GM23338 (cell line): ENCODE data around the gene SPTLC2. TPM values are rescaled to one million over a fixed set of nuclear protein-coding genes. Genes with fewer than 3 reads are reported as not detected.

ENCODE experiments used
- ATAC-seq: fragments of 200-7000 bp; cut with Tn5 transposase; 3 replicates; pipeline ENCODE4 v1.9.1; 2020
- DNase-seq: peaks from one replicate; pipeline ENCODE4 v3.0.0-alpha.2; 2015; ENCODE audit warnings: low spot score
- H2AFZ ChIP-seq: fragments of 200-600 bp; sonication (generic); 2 replicates; pipeline ENCODE4 v1.8.0; 2016; ENCODE audit warnings: antibody characterized with exemption, mild to moderate bottlenecking, moderate library complexity
- H3F3A ChIP-seq: fragments of 200-600 bp; sonication (generic); replicated peaks from 2 replicates; pipeline ENCODE4 v1.8.0; 2017; ENCODE audit warnings: antibody characterized with exemption, mixed run types, low read depth
- H3K27ac ChIP-seq: fragments of 200-600 bp; sonication (generic); 2 replicates; pipeline ENCODE4 v1.6.1; 2016; ENCODE audit warnings: low read depth
- H3K27me3 ChIP-seq: fragments of 200-600 bp; sonication (generic); 2 replicates; pipeline ENCODE4 v1.8.0; 2016; ENCODE audit warnings: mild to moderate bottlenecking, mixed run types, moderate library complexity; ENCODE audit not compliant: insufficient read depth
- H3K36me3 ChIP-seq: fragments of 200-600 bp; sonication (generic); 2 replicates; pipeline ENCODE4 v1.8.0; 2016; ENCODE audit warnings: mild to moderate bottlenecking; ENCODE audit not compliant: insufficient read depth
- H3K4me1 ChIP-seq: fragments of 200-600 bp; sonication (generic); 2 replicates; pipeline ENCODE4 v1.8.0; 2016; ENCODE audit warnings: mild to moderate bottlenecking, moderate library complexity; ENCODE audit not compliant: insufficient read depth
- H3K4me2 ChIP-seq: fragments of 200-600 bp; sonication (generic); 2 replicates; pipeline ENCODE4 v1.7.1; 2017; ENCODE audit warnings: mixed run types
- H3K4me3 ChIP-seq: fragments of 200-600 bp; sonication (generic); 2 replicates; pipeline ENCODE4 v1.6.1; 2016; ENCODE audit warnings: mixed run types
- H3K79me2 ChIP-seq: fragments of 200-600 bp; sonication (generic); replicated peaks from 2 replicates; pipeline ENCODE4 v1.8.0; 2017; ENCODE audit warnings: mild to moderate bottlenecking; ENCODE audit not compliant: insufficient read depth
- H3K9me2 ChIP-seq: fragments of 200-600 bp; sonication (generic); 2 replicates; pipeline ENCODE4 v1.8.0; 2017; ENCODE audit not compliant: insufficient read depth
- H4K20me1 ChIP-seq: fragments of 200-600 bp; sonication (generic); replicated peaks from 2 replicates; pipeline ENCODE4 v1.8.0; 2017; ENCODE audit warnings: mild to moderate bottlenecking; ENCODE audit not compliant: insufficient read depth
- H3K27ac Mint-ChIP-seq: 2 replicates; pipeline ENCODE4 v1.8.0; 2020; ENCODE audit warnings: inconsistent platforms, mild to moderate bottlenecking, moderate library complexity, mixed read lengths
- H3K27me3 Mint-ChIP-seq: 3 replicates; pipeline ENCODE4 v1.8.0; 2022; ENCODE audit warnings: low read depth, mild to moderate bottlenecking, moderate library complexity, mixed read lengths, inconsistent platforms; ENCODE audit not compliant: insufficient read depth, poor library complexity
- H3K36me3 Mint-ChIP-seq: 3 replicates; pipeline ENCODE4 v1.8.0; 2021; ENCODE audit warnings: low read depth, mild to moderate bottlenecking, inconsistent platforms, moderate library complexity, mixed read lengths
- H3K4me1 Mint-ChIP-seq: 3 replicates; pipeline ENCODE4 v1.8.0; 2020; ENCODE audit warnings: mild to moderate bottlenecking, inconsistent platforms, mixed read lengths
- H3K4me3 Mint-ChIP-seq: 3 replicates; pipeline ENCODE4 v1.8.0; 2021; ENCODE audit warnings: moderate library complexity, mild to moderate bottlenecking, inconsistent platforms, mixed read lengths
- H3K9me3 Mint-ChIP-seq: 3 replicates; pipeline ENCODE4 v1.8.0; 2020; ENCODE audit warnings: moderate library complexity, mild to moderate bottlenecking, inconsistent platforms, mixed read lengths
- CREB1 ChIP-seq: fragments of 250-450 bp; sonication (Bioruptor Pico); IDR thresholded peaks from 2 replicates; pipeline ENCODE4 v1.5.0; 2020; ENCODE audit warnings: low read depth, mild to moderate bottlenecking, moderate library complexity
- ETS1 ChIP-seq: IDR thresholded peaks from 2 replicates; pipeline ENCODE4 v1.6.1; 2016; ENCODE audit warnings: antibody characterized with exemption
- EZH2 ChIP-seq: fragments of 200-600 bp; sonication (generic); IDR thresholded peaks from one replicate; pipeline ENCODE4 v1.8.0; 2017; ENCODE audit warnings: antibody characterized with exemption, mild to moderate bottlenecking, low read depth; ENCODE audit not compliant: unreplicated experiment
- EZH2phosphoT487 ChIP-seq: fragments of 200-600 bp; sonication (generic); IDR thresholded peaks from one replicate; pipeline ENCODE4 v1.8.1; 2018; ENCODE audit warnings: antibody characterized with exemption; ENCODE audit not compliant: unreplicated experiment
- JUNB ChIP-seq: IDR thresholded peaks from one replicate; pipeline ENCODE4 v1.6.1; 2016; ENCODE audit warnings: antibody characterized with exemption; ENCODE audit not compliant: unreplicated experiment
- NANOG ChIP-seq: IDR thresholded peaks from 2 replicates; pipeline ENCODE4 v1.6.1; 2016; ENCODE audit warnings: antibody characterized with exemption, borderline replicate concordance
- POLR2AphosphoS5 ChIP-seq: IDR thresholded peaks from 2 replicates; pipeline ENCODE4 v1.6.1; 2016; ENCODE audit warnings: antibody characterized with exemption, low read depth
- REST ChIP-seq: IDR thresholded peaks from one replicate; pipeline ENCODE4 v1.6.1; 2018; ENCODE audit warnings: antibody characterized with exemption; ENCODE audit not compliant: unreplicated experiment
- STAT1 ChIP-seq: IDR thresholded peaks from one replicate; pipeline ENCODE4 v1.6.1; 2016; ENCODE audit warnings: antibody characterized with exemption; ENCODE audit not compliant: unreplicated experiment
- ZNF114 ChIP-seq: fragments of 250-450 bp; sonication (Bioruptor Pico); IDR thresholded peaks from 2 replicates; pipeline ENCODE4 v1.5.0; 2020; ENCODE audit warnings: mild to moderate bottlenecking, moderate library complexity
- ZNF331 ChIP-seq: fragments of 250-450 bp; sonication (Bioruptor Pico); IDR thresholded peaks from 2 replicates; pipeline ENCODE4 v1.5.0; 2020; ENCODE audit warnings: low read depth, mild to moderate bottlenecking, moderate library complexity
- ZNF462 ChIP-seq: fragments of 250-450 bp; sonication (Bioruptor Pico); IDR thresholded peaks from 2 replicates; pipeline ENCODE4 v1.5.0; 2020; ENCODE audit warnings: mild to moderate bottlenecking, moderate library complexity
- polyA plus RNA-seq: library from polyadenylated mRNA; unstranded; fragments of >200 nt; fragmentation: Nextera tagmentation; extraction: Ambion mirVana; gene quantifications from 2 replicates; pipeline ENCODE4 v1.2.1, GENCODE V29; 2016
- total RNA-seq: library from RNA; depleted of rRNA; stranded (reverse); fragments of >200 nt; shearing (Covaris generic); gene quantifications from 2 replicates; pipeline ENCODE4 v1.2.3, GENCODE V29; 2014

Gene SPTLC2
- total and polyA plus RNA-seq, 2 experiments from 2014 or later = 22.3 to 38.9 TPM

- Histone ChIP-seq H2AFZ (no peak overlapping the region), H3K27ac (no peak overlapping the region), H3K79me2 (no peaks in the 10 kb centered on the region), H3K4me2 (no peak overlapping the region), H3K27me3 (peaks cover 13% of the 10 kb centered on the region), H3K4me1 (no peaks in the 10 kb centered on the region), H4K20me1 (no peaks in the 10 kb centered on the region), H3K9me2 (no peaks in the 10 kb centered on the region), H3F3A (no peaks in the 10 kb centered on the region), H3K4me3 (no peak overlapping the region), H3K36me3 (no peaks in the 10 kb centered on the region)
- Mint-ChIP-seq H3K27me3 (peaks cover 15% of the 10 kb centered on the region), H3K4me1 (peaks cover under 1% of the 10 kb centered on the region; the same call in 2 of the 3 replicates), H3K4me3 (no peak overlapping the region), H3K9me3 (peaks cover 11% of the 10 kb centered on the region; the same call in 2 of the 3 replicates), H3K27ac (no peak overlapping the region), H3K36me3 (peaks cover 4% of the 10 kb centered on the region; the same call in 1 of the 3 replicates)
- no peak for TF ChIP-seq ZNF462 (CRISPR knock-in tag)
- TF ChIP-seq CREB1 (CRISPR knock-in tag) = no peak
- TF ChIP-seq ZNF331 = no peak
- no peak for TF ChIP-seq EZH2
- TF ChIP-seq NANOG = no peak
- TF ChIP-seq ETS1 = no peak
- no peak for TF ChIP-seq EZH2phosphoT487
- TF ChIP-seq ZNF114 (CRISPR knock-in tag) = no peak
- no peak for TF ChIP-seq REST
- TF ChIP-seq POLR2AphosphoS5 = no peak
- TF ChIP-seq JUNB = no peak
- TF ChIP-seq STAT1 = no peak
- ATAC-seq (no peak), DNase-seq (no peak)
Observed at GRCh38 chr14:77505031-77505430, 111.4 kb downstream of the SPTLC2 start.
